ENCODE results near the gene BAAT. TPM values are rescaled to one million over a fixed set of nuclear protein-coding genes. Genes with fewer than 3 reads are reported as not detected.

BAAT gene
- total RNA-seq, 1 donor, result under 0.01 TPM

- Histone ChIP-seq H3K4me2 (ENCODE audit: insufficient read depth, low read length) (no peak overlapping the region), H3K36me3 (ENCODE audit: insufficient read depth, low read length) (no peaks in the 10 kb centered on the region), H3K4me1 (ENCODE audit: insufficient read depth, low read length) (no peaks in the 10 kb centered on the region), H3K79me2 (ENCODE audit: insufficient read depth, low read length) (no peaks in the 10 kb centered on the region), H3K9me3 (ENCODE audit: low read depth, low read length) (no peaks in the 10 kb centered on the region), H3K4me3 (ENCODE audit: insufficient read depth, low read length) (no peak overlapping the region), H3K27ac (ENCODE audit: low read depth, low read length) (no peak overlapping the region), H3K27me3 (ENCODE audit: insufficient read depth, low read length) (no peaks in the 10 kb centered on the region), H4K20me1 (ENCODE audit: insufficient read depth, low read length) (no peaks in the 10 kb centered on the region), H2AFZ (ENCODE audit: low read length) (no peak overlapping the region)
- no peak for DNase-seq (ENCODE audit: insufficient read length, low spot score, missing footprints)
- no peak for TF ChIP-seq CTCF (IDR thresholded peaks at IDR 0.05; ENCODE audit: extremely low read depth, low read depth, low read length)
Observed at GRCh38 chr9:101350285-101350684, 34.5 kb downstream of the BAAT start.

- peak; percentile 23 for DNase-seq (ENCODE audit: insufficient read length, low spot score, missing footprints)
- no peaks in the 10 kb centered on the region for H3K36me3 ChIP-seq (ENCODE audit: insufficient read depth, low read length)
- H3K4me2 ChIP-seq (ENCODE audit: insufficient read depth, low read length), result no peak overlapping the region
- no peaks in the 10 kb centered on the region for H3K9me3 ChIP-seq (ENCODE audit: low read depth, low read length)
- H3K27me3 ChIP-seq (ENCODE audit: insufficient read depth, low read length), result no peaks in the 10 kb centered on the region
- H2AFZ ChIP-seq (ENCODE audit: low read length), result no peak overlapping the region
- no peaks in the 10 kb centered on the region for H4K20me1 ChIP-seq (ENCODE audit: insufficient read depth, low read length)
- H3K4me3 ChIP-seq (ENCODE audit: insufficient read depth, low read length), result no peak overlapping the region
- no peak for TF ChIP-seq CTCF (IDR thresholded peaks at IDR 0.05; ENCODE audit: extremely low read depth, low read depth, low read length)
- no peaks in the 10 kb centered on the region for H3K79me2 ChIP-seq (ENCODE audit: insufficient read depth, low read length)
- H3K4me1 ChIP-seq (ENCODE audit: insufficient read depth, low read length), result no peaks in the 10 kb centered on the region
- no peak overlapping the region for H3K27ac ChIP-seq (ENCODE audit: low read depth, low read length)
Observed at GRCh38 chr9:101342595-101342994, 42.2 kb downstream of the BAAT start.

- Histone ChIP-seq H3K4me1 (ENCODE audit: insufficient read depth, low read length) (no peaks in the 10 kb centered on the region), H3K79me2 (ENCODE audit: insufficient read depth, low read length) (no peaks in the 10 kb centered on the region), H2AFZ (ENCODE audit: low read length) (no peak overlapping the region), H3K4me3 (ENCODE audit: insufficient read depth, low read length) (no peak overlapping the region), H4K20me1 (ENCODE audit: insufficient read depth, low read length) (no peaks in the 10 kb centered on the region), H3K27ac (ENCODE audit: low read depth, low read length) (no peak overlapping the region), H3K36me3 (ENCODE audit: insufficient read depth, low read length) (no peaks in the 10 kb centered on the region), H3K27me3 (ENCODE audit: insufficient read depth, low read length) (no peaks in the 10 kb centered on the region), H3K4me2 (ENCODE audit: insufficient read depth, low read length) (no peak overlapping the region), H3K9me3 (ENCODE audit: low read depth, low read length) (no peaks in the 10 kb centered on the region)
- TF ChIP-seq CTCF (IDR thresholded peaks at IDR 0.05; ENCODE audit: extremely low read depth, low read depth, low read length), result no peak
- no peak for DNase-seq (ENCODE audit: insufficient read length, low spot score, missing footprints)
Observed at GRCh38 chr9:101341958-101342357, 42.8 kb downstream of the BAAT start.

- DNase-seq (ENCODE audit: insufficient read length, low spot score, missing footprints), result peak; percentile 31
- Histone ChIP-seq H3K36me3 (ENCODE audit: insufficient read depth, low read length) (no peaks in the 10 kb centered on the region), H3K79me2 (ENCODE audit: insufficient read depth, low read length) (no peaks in the 10 kb centered on the region), H3K4me2 (ENCODE audit: insufficient read depth, low read length) (no peak overlapping the region), H2AFZ (ENCODE audit: low read length) (no peak overlapping the region), H3K4me1 (ENCODE audit: insufficient read depth, low read length) (no peaks in the 10 kb centered on the region), H3K9me3 (ENCODE audit: low read depth, low read length) (no peaks in the 10 kb centered on the region), H3K4me3 (ENCODE audit: insufficient read depth, low read length) (no peak overlapping the region), H3K27me3 (ENCODE audit: insufficient read depth, low read length) (no peaks in the 10 kb centered on the region), H3K27ac (ENCODE audit: low read depth, low read length) (no peak overlapping the region), H4K20me1 (ENCODE audit: insufficient read depth, low read length) (no peaks in the 10 kb centered on the region)
- TF ChIP-seq CTCF (IDR thresholded peaks at IDR 0.05; ENCODE audit: extremely low read depth, low read depth, low read length), result no peak
Observed at GRCh38 chr9:101337237-101337636, 47.6 kb downstream of the BAAT start.
